Lung microvascular endothelial cell (primary cell): ENCODE results near the gene TMC4. TPM values are rescaled to one million over a fixed set of nuclear protein-coding genes. Genes with fewer than 3 reads are reported as not detected.

ENCODE experiments used
- DNase-seq, 2 donors: peaks; one replicate each; pipeline versions ENCODE4 v3.0.0 to v3.0.0-alpha.2; 2010; ENCODE audit warnings: low read depth in 2 of 2
- total RNA-seq: library from RNA; depleted of rRNA; stranded (reverse); fragments of >200 nt; gene quantifications from 2 replicates; pipeline ENCODE4 v1.2.1, GENCODE V29; 2014

TMC4 gene
- total RNA-seq, 1 donor from 2014 or later: not detected

GRCh38 chr19:54133312-54133956 lies 39.5 kb downstream of the TMC4 start:
- peak in 1 of 2 donors; percentile 93 for DNase-seq

DNA sequence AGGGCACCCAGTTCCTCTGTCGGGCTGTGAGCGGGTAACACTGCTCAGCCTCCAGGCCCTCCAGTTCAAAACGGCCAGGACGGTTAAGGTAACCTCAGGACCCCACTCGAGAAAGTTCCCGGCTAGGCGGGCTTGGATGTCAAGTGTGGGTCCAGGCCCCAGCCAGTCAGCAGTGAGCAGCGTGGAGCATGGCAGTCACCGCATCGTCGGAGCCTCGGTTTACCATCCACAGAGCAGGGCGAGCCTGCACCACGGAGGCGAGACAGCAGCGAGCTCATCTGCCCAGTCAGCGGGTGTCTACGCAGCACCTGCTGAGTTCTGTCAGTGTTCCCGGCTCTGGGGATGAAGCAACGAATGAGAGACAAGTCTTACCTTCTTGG lies 43.4 kb downstream of the TMC4 start:
- DNase-seq: no peak

GRCh38 chr19:54128796-54129616 lies 44.0 kb downstream of the TMC4 start:
- DNase-seq: no peak

DNA sequence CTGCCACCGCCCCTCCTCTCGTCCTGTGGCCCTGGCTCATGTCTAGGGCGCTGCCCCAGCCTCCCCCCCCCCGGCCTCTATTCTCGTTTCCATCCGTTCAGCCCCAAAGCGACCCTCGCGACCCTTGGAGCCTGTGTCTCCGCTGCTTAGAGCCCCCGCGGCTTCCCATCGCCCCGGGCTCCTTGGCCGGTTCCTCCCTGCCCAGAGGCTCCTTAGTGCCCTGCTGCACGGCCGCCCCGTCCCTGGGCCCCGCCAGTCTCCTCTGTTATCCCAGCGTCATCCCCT lies 44.6 kb downstream of the TMC4 start:
- DNase-seq: no peak

DNA sequence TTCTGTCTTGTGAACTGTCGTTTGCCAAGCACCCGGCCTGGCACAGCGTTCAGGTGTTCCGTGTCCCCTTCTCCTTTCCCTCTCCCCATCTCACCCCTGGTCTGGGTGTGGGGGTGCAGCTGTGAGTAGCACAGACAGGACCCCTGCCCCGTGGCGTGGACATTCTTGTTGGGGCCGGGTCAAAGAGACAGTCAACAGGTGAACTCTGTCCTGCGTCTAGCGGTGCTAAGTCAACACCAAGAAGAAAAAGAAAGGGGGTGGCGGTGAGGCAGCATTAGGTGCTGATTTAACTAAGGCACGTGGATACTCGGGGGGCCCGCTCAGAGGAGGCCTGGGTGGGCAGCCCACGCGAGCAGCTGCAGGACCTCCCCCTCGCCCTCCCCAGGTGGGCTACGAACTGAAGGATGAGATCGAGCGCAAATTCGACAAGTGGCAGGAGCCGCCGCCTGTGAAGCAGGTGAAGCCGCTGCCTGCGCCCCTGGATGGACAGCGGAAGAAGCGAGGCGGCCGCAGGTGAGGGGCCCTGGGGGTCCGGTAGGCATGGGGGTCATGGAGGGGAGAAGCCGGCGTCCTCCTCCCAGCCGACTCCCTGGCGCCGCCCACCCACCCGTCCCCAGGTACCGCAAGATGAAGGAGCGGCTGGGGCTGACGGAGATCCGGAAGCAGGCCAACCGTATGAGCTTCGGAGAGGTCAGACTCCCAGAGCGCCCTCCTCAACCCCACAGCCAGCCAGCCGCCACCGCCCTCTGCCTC lies 45.1 kb downstream of the TMC4 start:
- DNase-seq: no peak

DNA sequence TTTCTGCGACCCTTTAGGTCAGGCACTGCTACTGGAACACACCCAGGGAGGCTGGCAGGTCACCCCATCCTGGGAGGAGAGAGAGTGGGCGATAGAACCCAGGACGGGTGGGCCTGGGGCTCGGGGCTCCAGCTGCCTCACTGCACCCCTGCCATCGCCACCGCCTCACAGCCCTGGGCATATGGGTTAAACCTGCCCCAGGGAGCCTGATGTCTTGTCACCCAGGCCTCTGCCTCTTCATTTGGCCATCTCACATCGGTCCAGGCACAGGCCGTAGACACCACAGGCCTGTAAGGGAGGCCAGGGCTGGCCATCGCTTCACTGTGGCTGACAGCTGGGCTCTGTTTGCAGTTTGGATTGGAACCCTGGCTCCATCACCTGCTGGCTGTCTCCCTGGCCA lies 47.2 kb downstream of the TMC4 start:
- no peak for DNase-seq

GRCh38 chr19:54124393-54124792 lies 48.6 kb downstream of the TMC4 start:
- no peak for DNase-seq

DNA sequence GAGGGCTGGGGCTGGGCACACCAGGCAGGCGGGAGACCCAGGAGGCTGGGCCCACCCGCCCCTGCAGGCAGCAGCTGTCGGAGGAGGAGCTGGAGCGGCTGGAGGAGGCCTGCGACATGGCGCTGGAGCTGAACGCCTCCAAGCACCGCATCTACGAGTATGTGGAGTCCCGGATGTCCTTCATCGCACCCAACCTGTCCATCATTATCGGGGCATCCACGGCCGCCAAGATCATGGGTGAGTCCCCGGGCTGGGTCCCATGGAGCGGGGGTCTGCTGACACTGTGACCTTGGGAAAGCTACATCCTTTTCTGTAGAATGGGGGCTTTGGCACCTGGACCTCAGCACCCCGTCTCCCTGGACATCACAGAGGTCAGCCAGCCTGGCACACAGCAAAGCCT lies 49.3 kb downstream of the TMC4 start:
- no peak for DNase-seq

DNA sequence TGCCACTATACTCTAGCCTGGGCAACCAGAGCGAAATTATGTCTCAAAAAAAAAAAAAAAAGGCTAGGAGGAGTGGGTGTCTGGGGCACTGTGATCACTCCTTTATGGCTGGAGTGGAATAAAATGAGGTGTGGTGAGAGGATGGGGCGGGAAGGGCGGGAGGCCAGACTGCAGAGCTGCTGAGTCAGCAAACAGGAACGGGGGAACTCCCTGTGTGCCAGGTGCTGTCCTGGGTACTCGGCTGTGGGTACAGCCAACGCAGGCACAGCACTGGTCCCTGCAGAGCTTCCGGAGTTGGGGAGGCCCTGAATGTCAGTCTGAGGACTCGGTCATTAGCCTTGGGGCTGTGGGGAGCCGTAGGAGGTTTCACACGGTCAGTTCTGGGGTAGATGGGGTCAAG lies 51.7 kb downstream of the TMC4 start:
- DNase-seq: no peak

- DNase-seq: peak; percentile 98 to 99
Observed at GRCh38 chr19:54115109-54116063, 57.6 kb downstream of the TMC4 start, which contains the start of the genes PRPF31 and TFPT. Gene PRPF31 (plus strand): TSS chr19:54115754. CDS start chr19:54118279, 2,525 bp downstream. Gene TFPT (minus strand): TSS chr19:54115657. CDS start chr19:54115269, 388 bp downstream.

DNA sequence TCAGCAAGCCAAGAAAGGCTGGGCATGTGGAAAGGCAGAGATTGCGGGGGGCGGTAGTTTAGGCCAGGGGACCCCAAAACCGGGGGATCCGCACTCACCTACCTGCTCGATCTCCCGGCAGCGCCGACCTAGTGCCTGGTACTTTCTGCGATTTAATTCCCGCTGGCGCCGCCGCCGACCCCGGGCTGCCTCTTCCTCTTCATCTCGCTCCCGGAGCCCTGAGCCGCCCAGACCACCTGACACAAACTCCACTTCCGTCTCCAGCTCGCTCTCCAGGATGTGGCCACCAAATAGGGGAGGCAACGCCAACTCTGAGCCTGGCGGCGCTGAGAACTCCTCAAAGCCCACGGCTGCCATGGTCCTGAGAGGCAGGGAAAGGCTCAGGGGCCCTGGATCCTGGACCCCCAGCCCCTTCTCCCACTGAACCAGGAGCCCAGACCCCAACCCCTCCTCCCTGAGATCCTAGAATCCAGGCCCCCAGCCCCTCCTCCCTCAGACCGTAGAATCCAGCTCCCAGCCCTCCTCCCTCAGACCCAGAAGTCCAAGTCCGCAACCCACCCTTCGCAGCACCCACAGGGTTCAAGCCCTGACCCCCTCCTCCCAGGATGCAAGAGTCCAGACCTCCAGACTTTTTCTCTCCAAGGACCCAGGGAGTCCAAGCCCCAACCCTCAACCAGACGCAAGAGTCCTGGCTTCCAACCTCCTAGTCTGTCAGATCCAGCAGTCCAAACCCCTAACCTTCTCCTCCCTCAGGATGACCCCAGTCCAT lies 58.4 kb downstream of the TMC4 start:
- peak; percentile 70 to 72 for DNase-seq

Other genes starting within 250 kb of the TMC4 start
- gene CACNG8, start 210.2 kb downstream of the TMC4 start, total RNA-seq: under 0.01 and 0.22 TPM in 2 replicates
- gene CACNG6, start 181.5 kb downstream of the TMC4 start, total RNA-seq: 0.20 and 1.5 TPM in 2 replicates
- gene VSTM1, start 109.3 kb downstream of the TMC4 start, total RNA-seq: not detected in 2 replicates
- not detected in 2 replicates for gene TARM1, start 91.8 kb downstream of the TMC4 start, total RNA-seq
- under 0.01 TPM in 1 of 2 replicates, not detected in the other for gene OSCAR, start 72.4 kb downstream of the TMC4 start, total RNA-seq
- 19.2 and 23.4 TPM in 2 replicates for gene NDUFA3, start 70.3 kb downstream of the TMC4 start, total RNA-seq
- gene TFPT, start 57.5 kb downstream of the TMC4 start, total RNA-seq: 20.5 and 27.4 TPM in 2 replicates
- 48.6 and 51.9 TPM in 2 replicates for gene PRPF31, start 57.4 kb downstream of the TMC4 start, total RNA-seq
- 4.1 and 4.8 TPM in 2 replicates for gene CNOT3, start 35.4 kb downstream of the TMC4 start, total RNA-seq
- gene LENG1, start 13.4 kb downstream of the TMC4 start, total RNA-seq: 3.3 and 5.4 TPM in 2 replicates
- gene MBOAT7, start 16.4 kb upstream of the TMC4 start, total RNA-seq: 9.5 and 19.4 TPM in 2 replicates
- 35.1 and 38.8 TPM in 2 replicates for gene TSEN34, start 18.1 kb upstream of the TMC4 start, total RNA-seq
- gene RPS9, start 27.7 kb upstream of the TMC4 start, total RNA-seq: 2,773 and 3,236 TPM in 2 replicates
- gene LILRB3, start 49.8 kb upstream of the TMC4 start, total RNA-seq: not detected in 2 replicates
- gene LILRA6, start 69.6 kb upstream of the TMC4 start, total RNA-seq: not detected in 2 replicates
- not detected in 2 replicates for gene LILRB5, start 84.1 kb upstream of the TMC4 start, total RNA-seq
- gene LILRB2, start 108.0 kb upstream of the TMC4 start, total RNA-seq: not detected in 2 replicates
- gene LILRA5, start 140.0 kb upstream of the TMC4 start, total RNA-seq: not detected in 2 replicates
- not detected in 2 replicates for gene LILRA4, start 166.0 kb upstream of the TMC4 start, total RNA-seq
- gene LAIR1, start 191.8 kb upstream of the TMC4 start, total RNA-seq: not detected in 2 replicates
- not detected in 2 replicates for gene TTYH1, start 242.3 kb upstream of the TMC4 start, total RNA-seq